Thyroid gland (tissue), 4 donors: Measurements from ENCODE around the gene VWA3A. TPM values are rescaled to one million over a fixed set of nuclear protein-coding genes. Genes with fewer than 3 reads are reported as not detected.

Experiments
- DNase-seq, 2 donors: peaks; one replicate each; pipeline ENCODE4 v3.0.0-alpha.2; 2019
- H3K27ac ChIP-seq, 3 donors: fragments of 200-600 bp; sonication (generic); 1 replicate in 2 of 3; 2 replicates in 1 of 3; pipeline ENCODE4 v1.5.1; 2016 to 2019; ENCODE audit warnings: mild to moderate bottlenecking in 1 of 3, moderate library complexity in 1 of 3
- H3K27me3 ChIP-seq: fragments of 200-600 bp; sonication (generic); one replicate; pipeline ENCODE4 v1.5.1; 2019
- H3K36me3 ChIP-seq, 2 donors: fragments of 200-600 bp; sonication (generic); one replicate each; pipeline ENCODE4 v1.5.1; 2016 to 2019
- H3K4me1 ChIP-seq, 2 donors: fragments of 200-600 bp; sonication (generic); one replicate each; pipeline ENCODE4 v1.5.1; 2017 to 2019
- H3K4me3 ChIP-seq, 3 donors: fragments of 200-600 bp; sonication (generic); replicated peaks in 1 of 3; 1 replicate in 2 of 3; 2 replicates in 1 of 3; pipeline ENCODE4 v1.5.1; 2016; ENCODE audit warnings: mild to moderate bottlenecking in 1 of 3
- H3K9me3 ChIP-seq: fragments of 200-600 bp; sonication (generic); one replicate; pipeline ENCODE4 v1.5.1; 2017
- CTCF ChIP-seq, 6 experiments: fragments of 200-600 bp in 3 of 6; fragments of 450-650 bp in 3 of 6; sonication (generic) in 3 of 6; IDR thresholded peaks; one replicate each; pipeline ENCODE4 v1.5.1; 2016 to 2019; ENCODE audit warnings: antibody characterized with exemption in 6 of 6, mild to moderate bottlenecking in 2 of 6, inconsistent platforms in 1 of 6, moderate library complexity in 1 of 6
- POLR2A ChIP-seq, 2 donors: fragments of 450-650 bp; IDR thresholded peaks; one replicate each; pipeline ENCODE4 v1.6.1; 2017; ENCODE audit warnings: antibody characterized with exemption in 2 of 2, mild to moderate bottlenecking in 2 of 2, moderate library complexity in 1 of 2
- WGBS, 2 donors: methylation state at CpG; one replicate each; pipeline ENCODE4 v1.1.5; 2017; 5-methylcytosine and 5-hydroxymethylcytosine counted together
- intact Hi-C: fragments of 100-400 bp; cut with DNase I; formaldehyde crosslinking; loops from one replicate; pipeline ENCODE4 v1.15.1; 2023
- total RNA-seq, 4 donors: library from RNA; depleted of rRNA; stranded (reverse); fragments of >200 nt; gene quantifications; one replicate each; pipeline ENCODE4 v1.2.3, GENCODE V29; 2016

The VWA3A gene
- total RNA-seq, 4 donors from 2014 or later: 0.56 TPM; not detected in 3

GRCh38 chr16:22186517-22186916, 94.2 kb downstream of the VWA3A start:
- no peak for TF ChIP-seq CTCF (IDR thresholded peaks at IDR 0.05)
- peaks cover 14 to 16% of the 10 kb centered on the region in 2 donors for H3K4me1 ChIP-seq
- H3K27me3 ChIP-seq: no peaks in the 10 kb centered on the region
- H3K4me3 ChIP-seq: no peak overlapping the region
- 62 to 66% methylated on average over 3 of the region's 3 CpGs for WGBS, 2 donors
- H3K9me3 ChIP-seq: no peaks in the 10 kb centered on the region
- no peak overlapping the region for H3K27ac ChIP-seq
- intact Hi-C loops: loop anchor here (5.0 to 10.0 kb wide), 2 partner anchors 92 to 184 kb away; partner anchors contain the start of genes PDZD9 and VWA3A
- no peaks in the 10 kb centered on the region for H3K36me3 ChIP-seq
- no peak for DNase-seq

- intact Hi-C loops: loop anchor here (5.0 to 10.0 kb wide), 2 partner anchors 93 to 186 kb away; partner anchors contain the start of genes PDZD9 and VWA3A
- H3K4me3 ChIP-seq: no peak overlapping the region
- no peak for DNase-seq
- peak overlapping the region in 1 of 3 donors; percentile 98 for H3K27ac ChIP-seq
- no peaks in the 10 kb centered on the region for H3K9me3 ChIP-seq
- H3K4me1 ChIP-seq: peaks cover 20 to 28% of the 10 kb centered on the region in 2 donors
- no peak for TF ChIP-seq POLR2A (IDR thresholded peaks at IDR 0.05)
- TF ChIP-seq CTCF (IDR thresholded peaks at IDR 0.05): no peak
- H3K36me3 ChIP-seq: no peaks in the 10 kb centered on the region
- 75 to 82% methylated on average over 2 of the region's 2 CpGs for WGBS, 2 donors
- no peaks in the 10 kb centered on the region for H3K27me3 ChIP-seq
These were observed 95.9 kb downstream of the VWA3A start for GRCh38 chr16:22188267-22188594.

- H3K4me1 ChIP-seq: peaks cover 20 to 28% of the 10 kb centered on the region in 2 donors
- H3K36me3 ChIP-seq: no peaks in the 10 kb centered on the region
- no peaks in the 10 kb centered on the region for H3K9me3 ChIP-seq
- no peak for TF ChIP-seq POLR2A (IDR thresholded peaks at IDR 0.05)
- peak; percentile 45 to 94 (median 88) for TF ChIP-seq CTCF (IDR thresholded peaks at IDR 0.05)
- 30 to 36% methylated on average over 8 of the region's 8 CpGs for WGBS, 2 donors
- no peaks in the 10 kb centered on the region for H3K27me3 ChIP-seq
- peak overlapping the region; percentile 64 to 98 (median 91) for H3K27ac ChIP-seq
- peak; percentile 67 to 75 for DNase-seq
- H3K4me3 ChIP-seq: no peak overlapping the region
- intact Hi-C loops: loop anchor here (5.0 to 10.0 kb wide), 2 partner anchors 94 to 187 kb away; partner anchors contain the start of genes PDZD9 and VWA3A
These were observed 96.5 kb downstream of the VWA3A start for GRCh38 chr16:22188595-22189442.

- Histone ChIP-seq H3K4me1 (peaks cover 20 to 28% of the 10 kb centered on the region in 2 donors), H3K27ac (peak overlapping the region; percentile 64 to 98 (median 91)), H3K9me3 (no peaks in the 10 kb centered on the region), H3K4me3 (peak overlapping the region in 1 of 3 donors; percentile 68), H3K27me3 (no peaks in the 10 kb centered on the region), H3K36me3 (no peaks in the 10 kb centered on the region)
- intact Hi-C loops: loop anchor here (5.0 to 10.0 kb wide), 2 partner anchors 95 to 187 kb away; partner anchors contain the start of genes PDZD9 and VWA3A
- DNase-seq: peak; percentile 66 to 74
- peak in 1 of 6 experiments; percentile 8 for TF ChIP-seq CTCF (IDR thresholded peaks at IDR 0.05)
- no peak for TF ChIP-seq POLR2A (IDR thresholded peaks at IDR 0.05)
- WGBS, 2 donors: 2 to 3% methylated on average over 18 of the region's 18 CpGs
These were observed 97.2 kb downstream of the VWA3A start for GRCh38 chr16:22189473-22190080.
